ENCODE data around the gene TMEM109.

TMEM109 gene

GRCh38 chr11:60876168-60876485, 37.8 kb upstream of the TMEM109 start:
- no peak overlapping the region for H3K4me3 ChIP-seq (replicated peaks; ENCODE audit: low read depth, low read length)
- H3K36me3 ChIP-seq (ENCODE audit: control insufficient read depth, insufficient read depth, low read length): peaks cover 5% of the 10 kb centered on the region
- TF ChIP-seq CTCF (IDR thresholded peaks at IDR 0.05; ENCODE audit: insufficient read depth, low read length, poor library complexity, severe bottlenecking): no peak
- no peaks in the 10 kb centered on the region for H3K27me3 ChIP-seq (replicated peaks; ENCODE audit: control insufficient read depth, insufficient read depth, low read length)
- no peak for DNase-seq (ENCODE audit: extremely low read depth, insufficient read length)

- no peak for TF ChIP-seq CTCF (IDR thresholded peaks at IDR 0.05; ENCODE audit: insufficient read depth, low read length, poor library complexity, severe bottlenecking)
- no peak for DNase-seq (ENCODE audit: extremely low read depth, insufficient read length)
- H3K27me3 ChIP-seq (replicated peaks; ENCODE audit: control insufficient read depth, insufficient read depth, low read length): no peaks in the 10 kb centered on the region
- H3K36me3 ChIP-seq (ENCODE audit: control insufficient read depth, insufficient read depth, low read length): peaks cover 5% of the 10 kb centered on the region
- no peak overlapping the region for H3K4me3 ChIP-seq (replicated peaks; ENCODE audit: low read depth, low read length)
Observed at GRCh38 chr11:60878245-60879101, 35.5 kb upstream of the TMEM109 start.

DNA sequence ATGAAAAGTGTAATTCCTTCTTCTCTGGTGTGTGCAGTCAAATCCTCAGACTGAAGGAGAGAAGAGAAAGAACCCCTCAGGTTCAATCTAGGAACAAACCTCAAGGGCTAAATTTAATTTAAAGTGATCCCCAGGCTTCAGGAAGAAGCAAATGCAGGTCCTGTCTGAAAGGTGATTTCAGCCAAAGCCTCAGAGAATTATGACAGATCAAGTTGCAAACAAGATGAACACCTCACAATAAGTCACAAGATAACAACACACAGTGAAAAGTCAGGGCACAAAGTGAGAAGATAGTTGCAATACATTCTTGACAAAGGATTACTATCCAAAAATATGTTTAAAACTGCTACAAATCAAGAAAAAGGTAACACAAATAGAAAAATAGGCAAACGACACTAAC, 34.9 kb upstream of the TMEM109 start:
- Histone ChIP-seq H3K4me3 (replicated peaks; ENCODE audit: low read depth, low read length) (no peak overlapping the region), H3K36me3 (ENCODE audit: control insufficient read depth, insufficient read depth, low read length) (peaks cover 5% of the 10 kb centered on the region), H3K27me3 (replicated peaks; ENCODE audit: control insufficient read depth, insufficient read depth, low read length) (no peaks in the 10 kb centered on the region)
- no peak for TF ChIP-seq CTCF (IDR thresholded peaks at IDR 0.05; ENCODE audit: insufficient read depth, low read length, poor library complexity, severe bottlenecking)
- DNase-seq (ENCODE audit: extremely low read depth, insufficient read length): no peak

DNA sequence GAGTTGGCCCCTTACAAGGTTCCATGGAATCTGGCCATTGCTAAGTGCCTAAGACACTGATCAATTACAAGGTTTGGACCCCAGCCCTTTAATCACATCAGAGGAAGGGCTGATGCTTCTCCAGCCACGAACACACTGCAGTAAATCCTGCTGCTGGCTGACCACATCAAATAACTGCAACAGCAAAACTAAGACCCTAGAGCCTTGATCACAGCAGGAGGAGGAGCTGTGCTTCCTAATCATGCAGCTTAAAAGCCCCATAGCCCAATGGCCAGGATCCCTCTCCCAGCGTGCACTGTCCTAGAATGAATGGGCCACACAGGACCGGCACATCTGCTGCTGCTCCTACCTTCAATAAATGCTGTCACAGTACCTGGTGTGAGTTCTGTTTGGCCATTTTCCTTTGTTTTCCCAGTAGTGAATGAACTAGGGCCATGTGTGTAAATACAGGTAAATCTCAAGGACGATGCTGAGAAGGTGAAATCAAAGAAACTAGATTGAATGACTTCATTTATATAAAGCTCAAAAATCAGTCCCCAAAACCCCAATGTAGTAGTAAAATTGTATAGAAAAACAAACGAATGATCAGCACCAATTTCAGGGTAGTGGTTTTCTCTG, 33.9 kb upstream of the TMEM109 start:
- no peak for DNase-seq (ENCODE audit: extremely low read depth, insufficient read length)
- H3K36me3 ChIP-seq (ENCODE audit: control insufficient read depth, insufficient read depth, low read length): peaks cover 5% of the 10 kb centered on the region
- no peak for TF ChIP-seq CTCF (IDR thresholded peaks at IDR 0.05; ENCODE audit: insufficient read depth, low read length, poor library complexity, severe bottlenecking)
- no peak overlapping the region for H3K4me3 ChIP-seq (replicated peaks; ENCODE audit: low read depth, low read length)
- H3K27me3 ChIP-seq (replicated peaks; ENCODE audit: control insufficient read depth, insufficient read depth, low read length): no peaks in the 10 kb centered on the region

DNA sequence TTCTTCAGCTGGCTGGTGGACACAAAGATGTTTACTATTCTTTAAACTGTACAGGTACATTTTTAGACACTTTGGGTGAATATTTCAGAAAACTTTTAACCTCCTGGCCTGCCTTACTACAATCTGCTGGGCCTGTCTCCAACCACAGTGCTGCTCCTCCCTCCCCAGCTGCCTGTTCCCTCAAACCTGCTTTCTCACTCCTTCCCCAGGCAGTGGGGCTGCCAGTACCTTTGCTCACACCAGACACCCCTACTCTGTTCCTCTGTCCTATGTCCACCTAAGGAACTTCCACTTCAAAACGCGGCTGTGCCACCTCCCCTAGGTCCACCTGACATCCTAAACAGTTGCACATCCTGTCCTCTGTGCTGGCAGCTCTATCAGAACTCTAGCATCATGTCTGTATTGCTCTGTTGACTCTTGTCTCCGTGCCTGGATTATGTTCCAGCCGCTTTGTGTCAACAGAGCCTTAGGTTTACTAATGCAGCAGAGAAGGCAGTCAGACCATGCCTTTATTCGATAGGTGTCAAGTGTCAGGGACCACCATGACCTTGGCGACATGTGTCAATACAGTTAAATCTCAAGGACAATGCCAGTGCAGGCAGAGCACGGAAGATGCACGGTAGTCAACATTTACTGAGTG, 33.2 kb upstream of the TMEM109 start:
- no peak for DNase-seq (ENCODE audit: extremely low read depth, insufficient read length)
- no peak for TF ChIP-seq CTCF (IDR thresholded peaks at IDR 0.05; ENCODE audit: insufficient read depth, low read length, poor library complexity, severe bottlenecking)
- Histone ChIP-seq H3K36me3 (ENCODE audit: control insufficient read depth, insufficient read depth, low read length) (peaks cover 5% of the 10 kb centered on the region), H3K4me3 (replicated peaks; ENCODE audit: low read depth, low read length) (no peak overlapping the region), H3K27me3 (replicated peaks; ENCODE audit: control insufficient read depth, insufficient read depth, low read length) (no peaks in the 10 kb centered on the region)
